C4-2B (cell line): ENCODE measurements around the gene PTPRB.

Source experiments
- H3K27ac ChIP-seq: fragments of 450-650 bp; 2 replicates; pipeline ENCODE4 v1.5.1; 2017
- CTCF ChIP-seq: fragments of 450-650 bp; conservative IDR thresholded peaks from 2 replicates; pipeline ENCODE4 v1.5.1; 2017; ENCODE audit warnings: mild to moderate bottlenecking
- ZFX ChIP-seq: fragments of 450-650 bp; IDR thresholded peaks from 2 replicates; pipeline ENCODE4 v1.6.1; 2017

Gene PTPRB

GRCh38 chr12:70637303-70638085 lies at the start of gene PTPRB:
TSS of gene PTPRB (minus strand) at chr12:70637429. CDS start at chr12:70637395, 34 bp downstream.
- H3K27ac ChIP-seq = no peak within 1 kb of the TSS
- TF ChIP-seq CTCF (no peak), ZFX (no peak)

GRCh38 chr12:70686907-70687306 lies 49.7 kb upstream of the PTPRB start:
- no peak overlapping the region for H3K27ac ChIP-seq
- TF ChIP-seq ZFX (no peak), CTCF (no peak)

- H3K27ac ChIP-seq = no peak overlapping the region
- no peak for TF ChIP-seq CTCF
- TF ChIP-seq ZFX = no peak
Measured at GRCh38 chr12:70686299-70686698, 49.1 kb upstream of the PTPRB start.

- TF ChIP-seq CTCF (no peak), ZFX (no peak)
- no peak overlapping the region for H3K27ac ChIP-seq
Measured at GRCh38 chr12:70683976-70684375, 46.7 kb upstream of the PTPRB start.

GRCh38 chr12:70671698-70672097 lies 34.5 kb upstream of the PTPRB start:
- H3K27ac ChIP-seq = no peak overlapping the region
- no peak for TF ChIP-seq CTCF
- no peak for TF ChIP-seq ZFX

- H3K27ac ChIP-seq = no peak overlapping the region
- TF ChIP-seq ZFX (no peak), CTCF (no peak)
Measured at GRCh38 chr12:70670948-70671347, 33.7 kb upstream of the PTPRB start.

- no peak for TF ChIP-seq CTCF
- no peak for TF ChIP-seq ZFX
- H3K27ac ChIP-seq = no peak overlapping the region
Measured at GRCh38 chr12:70667253-70667652, 30.0 kb upstream of the PTPRB start.
